Panc1 (cell line): ENCODE results near the gene ABHD11. TPM values are rescaled to one million over a fixed set of nuclear protein-coding genes. Genes with fewer than 3 reads are reported as not detected.

Experiments used
- ATAC-seq: fragments of 200-7000 bp; cut with Tn5 transposase; 2 replicates; pipeline ENCODE4 v1.9.1; 2020; ENCODE audit warnings: mild to moderate bottlenecking, moderate library complexity
- BruUV-seq: library from RNA; stranded (reverse); fragments of 400-500 nt; replicated peaks from 2 replicates; lab custom pipeline; 2021; lab: Mats Ljungman, UMichigan
- CTCF ChIA-PET: fragments of 300-600 bp; sonication (Branson Sonifier 250); formaldehyde crosslinking; loops from one replicate; lab custom pipeline; 2022; ENCODE audit warnings: antibody characterized with exemption; lab: Charles Lee
- POLR2A ChIA-PET: fragments of 300-600 bp; sonication (Branson Sonifier 250); formaldehyde crosslinking; loops from one replicate; lab custom pipeline; 2022; ENCODE audit warnings: antibody characterized with exemption; lab: Charles Lee
- DNase-seq: peaks from one replicate; pipeline ENCODE4 v3.0.0-alpha.2; 2010; ENCODE audit warnings: low read depth, low spot score
- H3K27ac ChIP-seq: 2 replicates; pipeline ENCODE4 v1.5.1; 2011; ENCODE audit warnings: mild to moderate bottlenecking, low read length, inconsistent platforms
- H3K27me3 ChIP-seq: fragments of 200-500 bp; sonication (Bioruptor generic); 2 replicates; pipeline ENCODE4 v1.6.0; 2014; ENCODE audit warnings: low read length, inconsistent platforms; ENCODE audit not compliant: control insufficient read depth, insufficient read depth
- H3K36me3 ChIP-seq: fragments of 200-500 bp; sonication (Bioruptor generic); 2 replicates; pipeline ENCODE4 v1.5.1; 2014; ENCODE audit warnings: inconsistent platforms, mild to moderate bottlenecking, low read length, moderate library complexity; ENCODE audit not compliant: control insufficient read depth, insufficient read depth
- H3K4me1 ChIP-seq: 2 replicates; pipeline ENCODE4 v1.5.1; 2011; ENCODE audit warnings: inconsistent platforms, mild to moderate bottlenecking, low read length, moderate library complexity; ENCODE audit not compliant: control insufficient read depth, insufficient read depth
- H3K4me3 ChIP-seq, 2 experiments: 2 replicates each; pipeline ENCODE4 v1.5.1; 2011 to 2012; ENCODE audit warnings: low read depth in 2 of 2, low read length in 2 of 2, mild to moderate bottlenecking in 2 of 2, inconsistent platforms in 1 of 2, moderate library complexity in 1 of 2
- H3K9me3 ChIP-seq: fragments of 200-500 bp; sonication (Bioruptor generic); 2 replicates; pipeline ENCODE4 v1.5.1; 2014; ENCODE audit warnings: low read depth, mild to moderate bottlenecking, inconsistent platforms, low read length, moderate library complexity; ENCODE audit not compliant: control insufficient read depth, insufficient read depth
- POLR2AphosphoS5 ChIP-seq: IDR thresholded peaks from 2 replicates; pipeline ENCODE4 v1.6.1; 2012; ENCODE audit warnings: mild to moderate bottlenecking, low read depth, low read length, moderate library complexity
- SIN3A ChIP-seq: IDR thresholded peaks from 2 replicates; pipeline ENCODE4 v1.6.1; 2012; ENCODE audit warnings: low read depth, mild to moderate bottlenecking, low read length, moderate library complexity, borderline replicate concordance; ENCODE audit not compliant: insufficient read depth
- TCF7L2 ChIP-seq: IDR thresholded peaks from 2 replicates; pipeline ENCODE4 v1.6.1; 2011; ENCODE audit warnings: mild to moderate bottlenecking, low read depth, low read length, inconsistent platforms
- in situ Hi-C: cut with HindIII; loops from 2 replicates; pipeline ENCODE4 v1.10.0; 2016; ENCODE audit warnings: low sequenced_read_pairs, low pct_unique_long_range_greater_than_20kb
- intact Hi-C: fragments of 100-400 bp; cut with micrococcal nuclease; formaldehyde crosslinking; loops from one replicate; pipeline ENCODE4 v1.10.0; 2022; ENCODE audit not compliant: unreplicated experiment
- total RNA-seq: library from RNA; stranded (reverse); gene quantifications from one replicate; pipeline ENCODE4 v1.2.1, GENCODE V29; 2021; ENCODE audit not compliant: unreplicated experiment
- TF ChIP-seq, protein P1 (sequence below): fragments of 450-650 bp; IDR thresholded peaks from 2 replicates; pipeline ENCODE4 v1.5.1; 2017; ENCODE audit warnings: mild to moderate bottlenecking
- TF ChIP-seq, protein P2 (sequence below), 2 experiments: IDR thresholded peaks; 2 replicates each; pipeline ENCODE4 v1.6.1; 2011 to 2012; ENCODE audit warnings: low read depth in 2 of 2, control low read depth in 1 of 2, low read length in 1 of 2, mild to moderate bottlenecking in 1 of 2, moderate library complexity in 1 of 2; ENCODE audit not compliant: insufficient read depth in 1 of 2

ABHD11 gene
- total RNA-seq, 1 experiment from 2014 or later = 54.2 TPM

DNA sequence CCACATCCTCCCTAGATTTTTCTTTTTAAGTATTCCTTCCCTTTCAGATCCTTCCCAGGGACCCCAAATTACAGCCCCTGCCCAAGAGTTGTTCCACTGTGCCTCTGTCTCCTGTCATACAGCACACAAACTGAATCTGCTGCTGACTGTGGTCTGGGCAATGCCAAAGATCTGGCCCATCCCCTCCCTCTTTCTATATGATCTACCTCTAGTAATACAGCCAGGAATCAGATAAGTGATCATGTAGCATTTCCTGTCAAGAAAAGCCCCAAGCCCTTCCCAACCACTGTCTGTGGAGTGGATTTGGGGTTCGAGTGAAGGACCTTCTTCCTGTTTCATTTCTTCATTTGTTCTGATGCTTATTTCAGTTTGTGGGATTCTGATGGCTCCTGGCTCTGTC is 25.8 kb downstream of the ABHD11 start:
- Histone ChIP-seq H3K27ac (peak overlapping the region; percentile 75), H3K4me3 (no peak overlapping the region), H3K4me1 (peaks cover 84% of the 10 kb centered on the region), H3K9me3 (no peaks in the 10 kb centered on the region), H3K36me3 (no peaks in the 10 kb centered on the region), H3K27me3 (no peaks in the 10 kb centered on the region)
- ATAC-seq (no peak), DNase-seq (no peak)
- in situ Hi-C loops (no loop called here), intact Hi-C loops (no loop called here)
- ChIA-PET POLR2A (interaction anchor here (0.8 to 1.1 kb wide), 2 partner anchors 10 to 54 kb away, joined by 3 to 4 read pairs; no protein-coding TSS in a partner anchor), CTCF (no interaction called here)
- no TSS peak for BruUV-seq
- TF ChIP-seq POLR2AphosphoS5 = no peak
- TF ChIP-seq, protein P1, sequence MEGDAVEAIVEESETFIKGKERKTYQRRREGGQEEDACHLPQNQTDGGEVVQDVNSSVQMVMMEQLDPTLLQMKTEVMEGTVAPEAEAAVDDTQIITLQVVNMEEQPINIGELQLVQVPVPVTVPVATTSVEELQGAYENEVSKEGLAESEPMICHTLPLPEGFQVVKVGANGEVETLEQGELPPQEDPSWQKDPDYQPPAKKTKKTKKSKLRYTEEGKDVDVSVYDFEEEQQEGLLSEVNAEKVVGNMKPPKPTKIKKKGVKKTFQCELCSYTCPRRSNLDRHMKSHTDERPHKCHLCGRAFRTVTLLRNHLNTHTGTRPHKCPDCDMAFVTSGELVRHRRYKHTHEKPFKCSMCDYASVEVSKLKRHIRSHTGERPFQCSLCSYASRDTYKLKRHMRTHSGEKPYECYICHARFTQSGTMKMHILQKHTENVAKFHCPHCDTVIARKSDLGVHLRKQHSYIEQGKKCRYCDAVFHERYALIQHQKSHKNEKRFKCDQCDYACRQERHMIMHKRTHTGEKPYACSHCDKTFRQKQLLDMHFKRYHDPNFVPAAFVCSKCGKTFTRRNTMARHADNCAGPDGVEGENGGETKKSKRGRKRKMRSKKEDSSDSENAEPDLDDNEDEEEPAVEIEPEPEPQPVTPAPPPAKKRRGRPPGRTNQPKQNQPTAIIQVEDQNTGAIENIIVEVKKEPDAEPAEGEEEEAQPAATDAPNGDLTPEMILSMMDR = no peak
- no peak for TF ChIP-seq SIN3A
- TF ChIP-seq, protein P2, sequence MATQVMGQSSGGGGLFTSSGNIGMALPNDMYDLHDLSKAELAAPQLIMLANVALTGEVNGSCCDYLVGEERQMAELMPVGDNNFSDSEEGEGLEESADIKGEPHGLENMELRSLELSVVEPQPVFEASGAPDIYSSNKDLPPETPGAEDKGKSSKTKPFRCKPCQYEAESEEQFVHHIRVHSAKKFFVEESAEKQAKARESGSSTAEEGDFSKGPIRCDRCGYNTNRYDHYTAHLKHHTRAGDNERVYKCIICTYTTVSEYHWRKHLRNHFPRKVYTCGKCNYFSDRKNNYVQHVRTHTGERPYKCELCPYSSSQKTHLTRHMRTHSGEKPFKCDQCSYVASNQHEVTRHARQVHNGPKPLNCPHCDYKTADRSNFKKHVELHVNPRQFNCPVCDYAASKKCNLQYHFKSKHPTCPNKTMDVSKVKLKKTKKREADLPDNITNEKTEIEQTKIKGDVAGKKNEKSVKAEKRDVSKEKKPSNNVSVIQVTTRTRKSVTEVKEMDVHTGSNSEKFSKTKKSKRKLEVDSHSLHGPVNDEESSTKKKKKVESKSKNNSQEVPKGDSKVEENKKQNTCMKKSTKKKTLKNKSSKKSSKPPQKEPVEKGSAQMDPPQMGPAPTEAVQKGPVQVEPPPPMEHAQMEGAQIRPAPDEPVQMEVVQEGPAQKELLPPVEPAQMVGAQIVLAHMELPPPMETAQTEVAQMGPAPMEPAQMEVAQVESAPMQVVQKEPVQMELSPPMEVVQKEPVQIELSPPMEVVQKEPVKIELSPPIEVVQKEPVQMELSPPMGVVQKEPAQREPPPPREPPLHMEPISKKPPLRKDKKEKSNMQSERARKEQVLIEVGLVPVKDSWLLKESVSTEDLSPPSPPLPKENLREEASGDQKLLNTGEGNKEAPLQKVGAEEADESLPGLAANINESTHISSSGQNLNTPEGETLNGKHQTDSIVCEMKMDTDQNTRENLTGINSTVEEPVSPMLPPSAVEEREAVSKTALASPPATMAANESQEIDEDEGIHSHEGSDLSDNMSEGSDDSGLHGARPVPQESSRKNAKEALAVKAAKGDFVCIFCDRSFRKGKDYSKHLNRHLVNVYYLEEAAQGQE (IDR thresholded peaks at IDR 0.05; ENCODE audit: insufficient read depth in 1 of 2, low read depth in 2 of 2, low read length in 1 of 2) = no peak
- no peak for TF ChIP-seq TCF7L2

DNA sequence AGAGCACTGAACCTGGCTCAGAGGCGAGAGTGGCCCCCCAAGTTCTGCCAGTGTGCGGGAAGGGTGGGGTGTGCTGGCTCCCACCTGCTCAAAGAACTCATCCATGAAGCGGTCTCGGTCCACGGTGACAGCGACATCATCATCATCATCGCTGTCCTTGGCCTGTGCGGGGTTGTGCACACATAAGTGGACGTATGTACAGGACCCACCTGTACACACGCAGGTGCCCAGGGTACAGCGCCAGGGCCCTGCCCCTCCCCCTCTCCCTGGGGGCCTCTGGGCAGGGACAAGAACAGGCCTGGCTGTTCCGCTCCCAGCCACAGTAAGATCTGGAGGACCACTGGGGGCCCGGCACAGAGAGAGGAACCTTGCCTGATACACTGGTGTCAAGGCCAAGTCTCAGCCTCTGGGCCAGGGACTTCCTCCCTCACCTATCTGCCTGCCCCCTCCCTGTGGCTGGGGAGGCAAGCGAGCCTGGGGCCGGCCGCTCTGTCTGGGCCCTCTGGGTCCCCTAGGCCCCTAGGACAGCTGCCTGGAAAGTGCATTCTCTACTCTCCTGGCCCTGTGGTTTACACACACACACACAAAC is 29.5 kb downstream of the ABHD11 start:
- ChIA-PET CTCF (no interaction called here), POLR2A (no interaction called here)
- DNase-seq (no peak), ATAC-seq (no peak)
- no peaks in the 10 kb centered on the region for H3K27me3 ChIP-seq
- H3K36me3 ChIP-seq = no peaks in the 10 kb centered on the region; the same call in 1 of the 2 replicates
- H3K27ac ChIP-seq = peak overlapping the region; percentile 49
- no TSS peak for BruUV-seq
- H3K4me1 ChIP-seq = peaks cover 89% of the 10 kb centered on the region
- no peaks in the 10 kb centered on the region for H3K9me3 ChIP-seq
- no peak for TF ChIP-seq SIN3A
- TF ChIP-seq POLR2AphosphoS5 = 0 out of 2 replicates have a peak, but pooled peaks have one; percentile 38
- no peak overlapping the region for H3K4me3 ChIP-seq
- in situ Hi-C loops = no loop called here
- intact Hi-C loops = no loop called here
